Activated naive CD8-positive, alpha-beta T cell treated with anti-CD3 and anti-CD28 coated beads, Interleukin-2, amount 50 U/mL, for 24 hours (primary cell): ENCODE measurements around the gene GALNT7.
A peak's percentile ranks its signal among the peaks of the same experiment; 100 is the strongest.

Experiments
- ATAC-seq: fragments of 150-1000 bp; cut with Tn5 transposase; one replicate; pipeline ENCODE4 v1.10.0; 2021
- DNase-seq: peaks from one replicate; pipeline ENCODE4 v3.0.0; 2021
- H3K27ac Mint-ChIP-seq: one replicate; pipeline ENCODE4 v1.8.0; 2021; ENCODE audit warnings: mild to moderate bottlenecking, mixed read lengths
- H3K27me3 Mint-ChIP-seq: one replicate; pipeline ENCODE4 v1.8.0; 2021; ENCODE audit warnings: mixed read lengths
- H3K36me3 Mint-ChIP-seq: one replicate; pipeline ENCODE4 v1.8.0; 2021; ENCODE audit warnings: low read depth, mixed read lengths
- H3K4me1 Mint-ChIP-seq: one replicate; pipeline ENCODE4 v1.8.0; 2021; ENCODE audit warnings: mixed read lengths
- H3K4me3 Mint-ChIP-seq: one replicate; pipeline ENCODE4 v1.8.0; 2021; ENCODE audit warnings: mild to moderate bottlenecking, moderate library complexity, mixed read lengths
- H3K9me3 Mint-ChIP-seq: one replicate; pipeline ENCODE4 v1.8.0; 2021; ENCODE audit warnings: mixed read lengths

GALNT7 gene

DNA sequence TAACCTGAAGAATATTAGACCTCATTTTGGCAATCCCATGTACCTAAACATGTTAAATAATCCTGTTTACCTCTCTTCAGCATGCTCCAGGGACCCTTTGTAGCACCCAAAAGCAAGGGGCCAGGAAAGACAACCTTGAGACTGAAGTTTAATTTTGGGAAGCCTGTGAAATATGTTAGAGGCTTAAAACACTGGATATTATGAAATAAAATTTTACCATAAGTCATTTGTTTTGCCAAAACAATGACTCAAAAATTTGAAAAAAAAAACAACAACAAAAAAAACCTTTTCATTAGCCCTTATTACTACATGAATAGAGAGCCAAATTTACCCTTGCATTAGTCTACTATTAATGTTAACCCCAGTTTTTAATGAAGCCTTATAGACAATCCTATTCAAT, 115.9 kb downstream of the GALNT7 start:
- no peak overlapping the region for H3K27ac Mint-ChIP-seq
- peaks cover 18% of the 10 kb centered on the region for H3K4me1 Mint-ChIP-seq
- H3K27me3 Mint-ChIP-seq, result no peaks in the 10 kb centered on the region
- ATAC-seq (no peak), DNase-seq (no peak)
- H3K36me3 Mint-ChIP-seq, result peaks cover 23% of the 10 kb centered on the region
- H3K9me3 Mint-ChIP-seq, result peaks cover 9% of the 10 kb centered on the region
- H3K4me3 Mint-ChIP-seq, result no peak overlapping the region

DNA sequence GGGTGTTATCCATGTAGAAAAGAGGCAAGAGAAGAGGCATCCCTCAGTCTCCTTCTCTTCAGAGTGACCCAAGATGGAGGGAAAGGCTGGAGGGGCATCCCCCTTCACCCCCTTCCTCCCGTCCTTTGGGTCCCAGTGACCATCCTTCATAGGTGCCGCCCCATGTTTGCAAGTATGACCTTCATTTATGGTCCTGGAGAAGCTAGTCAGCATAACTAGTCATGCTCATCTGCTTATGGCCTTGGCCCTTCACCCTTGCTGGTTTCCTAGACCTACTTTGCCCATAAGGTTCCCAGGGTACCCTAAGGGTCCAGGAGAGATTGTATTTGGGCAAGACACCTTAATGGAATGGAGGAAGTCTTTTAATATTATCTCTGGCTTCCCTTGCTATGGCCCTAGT, 118.9 kb downstream of the GALNT7 start:
- Mint-ChIP-seq H3K27ac (no peak overlapping the region), H3K4me3 (no peak overlapping the region)

DNA sequence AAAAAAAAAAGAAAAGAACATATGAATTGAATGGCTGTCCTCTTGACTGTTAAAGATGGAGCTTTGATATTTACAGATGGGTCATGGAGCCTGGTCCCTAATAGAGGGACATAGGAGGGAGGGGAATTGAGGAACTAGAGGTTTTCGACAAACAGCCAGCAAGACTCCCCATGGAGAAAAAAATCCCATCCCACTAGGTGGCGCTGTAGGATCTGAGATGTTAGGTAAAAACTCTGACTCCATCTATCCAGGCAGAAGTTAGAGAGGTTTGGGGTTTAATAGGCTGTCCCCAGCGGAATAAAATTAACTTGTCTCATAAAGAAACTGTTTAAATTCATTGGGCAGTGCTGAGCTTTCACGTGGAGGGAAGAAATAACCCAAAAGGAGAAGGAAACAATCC, 119.7 kb downstream of the GALNT7 start:
- peak overlapping the region; percentile 55 for H3K27ac Mint-ChIP-seq
- H3K36me3 Mint-ChIP-seq, result peaks cover 20% of the 10 kb centered on the region
- DNase-seq, result peak; percentile 77
- H3K4me1 Mint-ChIP-seq, result peaks cover 11% of the 10 kb centered on the region
- peak overlapping the region; percentile 35 for H3K4me3 Mint-ChIP-seq
- H3K27me3 Mint-ChIP-seq, result no peaks in the 10 kb centered on the region
- ATAC-seq, result peak; percentile 54
- peaks cover 9% of the 10 kb centered on the region for H3K9me3 Mint-ChIP-seq

More for the DNA sequence above, 118.9 kb downstream of the GALNT7 start:
- Mint-ChIP-seq H3K4me1 (peaks cover 11% of the 10 kb centered on the region), H3K27me3 (no peaks in the 10 kb centered on the region), H3K36me3 (peaks cover 20% of the 10 kb centered on the region), H3K9me3 (peaks cover 9% of the 10 kb centered on the region)
- no peak for ATAC-seq
- no peak for DNase-seq

DNA sequence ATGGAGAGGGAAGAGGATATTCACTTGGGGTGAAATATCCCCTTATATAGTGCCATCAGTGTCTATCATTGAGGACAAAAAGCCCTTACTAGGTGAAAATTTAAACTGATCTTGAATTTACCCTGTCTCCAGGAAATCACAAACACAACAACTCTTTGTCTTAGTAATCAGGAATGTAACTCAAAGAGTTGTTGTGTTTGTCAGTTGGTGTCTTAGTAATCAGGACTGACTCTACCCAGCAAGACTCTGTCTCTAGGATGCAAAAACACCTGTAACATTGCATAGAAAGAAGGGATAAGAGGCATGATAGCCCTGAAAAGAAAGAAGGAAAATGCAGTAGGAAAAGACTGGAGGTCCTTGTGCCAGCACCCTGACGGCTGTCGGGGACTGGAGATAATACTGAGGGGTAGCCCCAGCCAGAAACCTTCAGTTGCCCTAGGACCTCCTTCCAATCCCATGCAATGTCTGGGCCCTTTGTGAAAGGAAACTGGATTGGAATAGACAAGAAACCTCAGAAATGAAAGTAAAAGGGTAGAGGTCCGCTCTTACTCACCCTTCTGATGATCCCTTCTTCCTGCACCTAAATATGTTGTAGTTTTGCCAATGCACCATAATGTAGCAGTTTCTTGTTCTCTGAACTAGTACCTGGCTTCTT, 120.2 kb downstream of the GALNT7 start:
- Mint-ChIP-seq H3K4me3 (peak overlapping the region; percentile 33), H3K27me3 (no peaks in the 10 kb centered on the region), H3K9me3 (peaks cover 9% of the 10 kb centered on the region), H3K27ac (peak overlapping the region; percentile 55), H3K4me1 (peaks cover 11% of the 10 kb centered on the region), H3K36me3 (peaks cover 20% of the 10 kb centered on the region)
- ATAC-seq (peak; percentile 43), DNase-seq (no peak)

DNA sequence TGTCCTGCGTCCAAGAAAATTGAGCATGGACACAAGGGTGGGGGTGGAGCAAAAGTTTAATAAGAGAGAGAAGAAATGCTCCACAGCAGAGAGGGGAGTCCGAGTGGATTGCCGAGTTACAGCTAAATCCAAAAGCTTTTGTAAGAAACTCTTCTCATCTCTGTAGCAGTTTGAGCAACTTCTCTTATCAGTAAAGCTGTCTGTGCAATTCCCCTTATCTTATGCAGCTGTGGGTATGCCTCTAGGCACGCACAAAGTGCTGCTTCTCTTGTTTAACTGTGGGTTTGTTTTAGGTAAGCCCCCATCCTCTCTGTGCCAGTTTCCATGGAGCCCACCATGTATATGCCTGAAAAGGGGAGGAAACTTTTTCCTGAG, 120.7 kb downstream of the GALNT7 start:
- Mint-ChIP-seq H3K36me3 (peaks cover 18% of the 10 kb centered on the region), H3K9me3 (peaks cover 9% of the 10 kb centered on the region), H3K4me3 (peak overlapping the region; percentile 33), H3K27me3 (no peaks in the 10 kb centered on the region), H3K4me1 (peaks cover 11% of the 10 kb centered on the region), H3K27ac (no peak overlapping the region)
- DNase-seq, result no peak
- no peak for ATAC-seq

DNA sequence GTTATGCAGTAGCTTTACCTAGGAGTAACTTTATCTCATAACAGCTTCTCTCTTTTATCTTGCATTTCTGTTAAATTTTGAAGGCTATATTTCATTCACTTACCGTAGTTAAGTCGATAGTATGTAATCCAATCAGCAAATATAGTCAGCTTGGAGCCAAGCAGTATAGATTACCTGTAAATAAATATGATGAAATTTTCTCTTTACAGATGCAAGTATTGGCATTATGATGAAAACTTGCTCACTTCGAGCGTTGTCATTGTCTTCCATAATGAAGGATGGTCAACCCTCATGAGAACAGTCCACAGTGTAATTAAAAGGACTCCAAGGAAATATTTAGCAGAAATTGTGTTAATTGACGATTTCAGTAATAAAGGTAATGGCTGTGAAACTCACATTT, 123.3 kb downstream of the GALNT7 start:
- Mint-ChIP-seq H3K27ac (no peak overlapping the region), H3K9me3 (no peaks in the 10 kb centered on the region), H3K36me3 (peaks cover 3% of the 10 kb centered on the region), H3K27me3 (no peaks in the 10 kb centered on the region), H3K4me3 (no peak overlapping the region), H3K4me1 (peaks cover 11% of the 10 kb centered on the region)
- no peak for DNase-seq
- no peak for ATAC-seq

DNA sequence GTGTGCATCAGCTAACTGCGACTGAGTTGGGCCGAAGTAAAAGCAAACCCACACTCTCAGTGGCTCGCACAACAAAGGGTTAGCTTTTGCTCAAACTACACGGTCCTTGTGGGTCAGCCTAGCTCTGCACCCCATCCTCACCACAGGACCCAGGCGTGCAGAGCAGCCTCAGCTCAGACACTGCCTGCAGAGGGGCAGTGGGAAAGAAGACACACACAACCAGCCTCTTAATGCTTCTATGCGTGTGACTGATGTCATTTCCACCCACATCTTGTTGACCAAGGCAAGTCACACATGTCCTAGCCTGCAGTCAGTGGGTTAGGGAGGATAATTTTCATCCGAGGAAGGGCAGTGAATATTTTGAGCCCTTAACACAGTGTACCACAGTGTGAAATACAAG, 125.1 kb downstream of the GALNT7 start:
- Mint-ChIP-seq H3K4me3 (no peak overlapping the region), H3K36me3 (peaks cover 3% of the 10 kb centered on the region), H3K27me3 (no peaks in the 10 kb centered on the region), H3K4me1 (peaks cover 6% of the 10 kb centered on the region), H3K27ac (no peak overlapping the region), H3K9me3 (no peaks in the 10 kb centered on the region)
- no peak for ATAC-seq
- DNase-seq, result no peak

DNA sequence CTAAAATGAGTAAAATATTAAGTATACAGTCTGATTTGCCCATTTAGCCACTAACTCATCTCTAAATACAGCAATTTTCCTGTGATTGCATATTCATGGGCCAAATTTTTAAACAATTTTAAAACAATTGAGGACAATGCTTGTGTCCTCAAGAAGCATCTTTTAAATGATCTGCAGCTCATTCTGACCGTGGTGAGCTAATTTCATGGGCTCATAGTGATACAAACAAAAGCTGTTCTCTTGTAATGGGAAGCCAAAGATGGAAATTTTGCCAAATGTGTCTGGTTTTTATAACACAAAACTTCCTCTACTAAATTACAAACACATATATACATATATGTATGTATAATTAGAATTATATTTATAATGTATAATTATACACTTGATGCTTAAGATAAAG, 125.8 kb downstream of the GALNT7 start:
- no peak overlapping the region for H3K27ac Mint-ChIP-seq
- no peak for DNase-seq
- no peak for ATAC-seq
- peaks cover 3% of the 10 kb centered on the region for H3K36me3 Mint-ChIP-seq
- no peaks in the 10 kb centered on the region for H3K4me1 Mint-ChIP-seq
- H3K4me3 Mint-ChIP-seq, result no peak overlapping the region
- no peaks in the 10 kb centered on the region for H3K9me3 Mint-ChIP-seq
- H3K27me3 Mint-ChIP-seq, result no peaks in the 10 kb centered on the region

DNA sequence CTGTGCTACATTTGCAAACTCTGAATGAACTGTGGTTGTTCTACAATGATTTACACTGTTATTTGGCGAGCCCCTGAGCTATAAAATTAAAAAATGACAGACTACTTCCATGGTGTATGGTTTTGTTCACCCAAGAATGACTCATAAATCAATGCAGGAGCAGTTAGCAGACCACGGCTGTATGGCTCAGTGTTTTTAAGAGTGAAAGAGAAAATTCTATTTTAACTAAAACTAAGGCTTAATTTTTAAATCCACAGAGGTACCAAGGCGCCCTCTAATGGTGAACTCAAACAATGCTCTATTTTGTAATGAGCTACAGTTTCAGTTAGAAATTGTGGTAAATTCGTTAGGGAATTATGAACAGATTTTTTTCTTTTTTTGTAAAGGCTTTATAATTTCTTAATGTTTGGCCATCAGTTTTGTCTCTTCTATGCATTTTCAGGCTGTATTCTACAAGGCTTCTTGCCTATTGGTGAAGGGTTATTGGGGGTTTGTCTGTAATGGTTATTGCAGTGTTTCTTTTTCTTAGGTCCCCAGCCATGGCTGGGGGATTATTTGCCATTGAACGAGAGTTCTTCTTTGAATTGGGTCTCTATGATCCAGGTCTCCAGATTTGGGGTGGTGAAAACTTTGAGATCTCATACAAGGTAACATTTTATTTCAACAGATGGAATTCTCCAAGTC, 133.0 kb downstream of the GALNT7 start:
- DNase-seq, result no peak
- peak; percentile 76 for ATAC-seq
- no peak overlapping the region for H3K4me3 Mint-ChIP-seq

DNA sequence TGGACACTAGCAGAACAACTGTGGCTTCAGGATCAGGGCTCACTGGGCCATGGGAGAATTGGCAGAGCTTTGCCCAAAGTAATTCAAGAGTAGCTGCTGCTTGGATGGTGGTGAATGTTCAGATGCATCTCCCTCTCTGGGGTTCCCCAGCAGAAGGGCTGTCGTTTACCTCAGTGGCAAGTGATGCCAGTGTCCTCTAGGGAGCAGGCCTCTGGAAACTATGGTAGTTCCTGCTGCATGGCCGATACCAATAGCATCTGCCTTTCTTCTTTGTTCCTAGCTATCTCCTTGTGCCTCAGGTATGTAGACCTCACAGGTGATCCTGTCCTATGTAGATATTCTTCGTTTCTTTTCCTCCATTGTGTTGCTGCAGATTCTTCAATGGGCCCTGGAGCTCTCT, 139.2 kb downstream of the GALNT7 start:
- Mint-ChIP-seq H3K4me3 (no peak overlapping the region), H3K36me3 (peaks cover 4% of the 10 kb centered on the region), H3K4me1 (no peaks in the 10 kb centered on the region), H3K27ac (no peak overlapping the region), H3K9me3 (no peaks in the 10 kb centered on the region), H3K27me3 (no peaks in the 10 kb centered on the region)
- DNase-seq (no peak), ATAC-seq (no peak)

More for the DNA sequence above, 133.0 kb downstream of the GALNT7 start:
- no peak overlapping the region for H3K27ac Mint-ChIP-seq
- no peaks in the 10 kb centered on the region for H3K27me3 Mint-ChIP-seq
- peaks cover 4% of the 10 kb centered on the region for H3K4me1 Mint-ChIP-seq
- no peaks in the 10 kb centered on the region for H3K9me3 Mint-ChIP-seq
- H3K36me3 Mint-ChIP-seq, result peaks cover 6% of the 10 kb centered on the region

DNA sequence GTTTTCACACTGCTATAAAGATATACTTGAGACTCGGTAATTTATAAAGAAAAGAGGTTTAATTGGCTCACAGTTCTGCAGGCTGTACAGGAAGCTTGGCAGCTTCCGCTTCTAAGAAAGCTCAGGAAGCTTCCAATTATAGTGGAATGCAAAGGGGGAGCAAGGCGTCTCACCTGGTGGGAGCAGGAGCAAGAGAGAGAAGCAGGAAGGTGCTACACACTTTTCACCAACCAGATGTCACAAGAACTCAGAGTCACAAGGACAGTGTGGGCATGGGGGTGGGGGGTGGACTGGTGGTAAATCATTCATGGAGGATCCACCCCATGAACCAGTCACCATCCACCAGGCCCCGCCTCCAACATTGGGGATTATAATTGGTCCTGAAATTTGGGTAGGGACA, 142.8 kb downstream of the GALNT7 start:
- DNase-seq (no peak), ATAC-seq (no peak)
- Mint-ChIP-seq H3K27ac (no peak overlapping the region), H3K9me3 (no peaks in the 10 kb centered on the region), H3K36me3 (no peaks in the 10 kb centered on the region), H3K4me1 (no peaks in the 10 kb centered on the region), H3K4me3 (no peak overlapping the region), H3K27me3 (no peaks in the 10 kb centered on the region)

DNA sequence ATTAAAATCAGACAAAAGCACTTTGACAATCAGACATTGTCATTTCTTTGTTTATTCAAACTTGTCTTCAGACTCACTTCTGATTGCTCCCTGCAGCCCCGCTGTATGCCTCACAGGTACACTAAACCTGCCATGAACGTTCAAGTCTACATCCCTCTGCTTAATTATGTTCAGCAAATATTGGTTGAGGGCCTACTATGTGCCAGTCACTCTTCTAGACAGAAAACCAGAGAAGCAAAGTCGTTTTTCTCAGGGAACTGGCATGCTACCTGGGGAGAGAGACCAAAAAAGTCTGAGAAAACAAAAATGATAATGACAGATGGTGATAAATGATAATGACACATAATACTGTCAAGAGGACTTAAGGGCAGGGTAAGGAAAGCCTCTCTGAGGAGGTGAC, 146.1 kb downstream of the GALNT7 start:
- Mint-ChIP-seq H3K27ac (no peak overlapping the region), H3K27me3 (no peaks in the 10 kb centered on the region), H3K4me3 (no peak overlapping the region), H3K9me3 (no peaks in the 10 kb centered on the region), H3K4me1 (peaks cover 8% of the 10 kb centered on the region), H3K36me3 (peaks cover 2% of the 10 kb centered on the region)
- DNase-seq (no peak), ATAC-seq (no peak)

DNA sequence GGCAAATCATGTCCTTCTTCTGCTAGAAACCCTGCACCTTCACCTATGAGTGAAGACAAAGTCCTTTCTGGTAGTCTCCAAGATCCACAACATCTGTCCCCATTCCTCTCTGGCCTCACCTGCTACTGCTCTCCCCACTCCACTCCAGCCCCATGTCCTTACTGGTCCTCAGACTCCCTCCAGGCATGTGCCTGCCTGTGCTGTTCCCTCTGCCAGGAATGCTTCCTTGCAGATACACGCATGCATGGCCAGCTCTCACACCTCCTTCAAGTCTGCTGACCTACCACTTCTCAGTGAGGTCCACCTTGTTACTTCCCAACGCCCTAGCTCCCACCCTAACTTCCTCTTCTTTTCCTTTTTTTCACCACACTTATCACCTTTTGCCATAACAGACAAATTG, 147.4 kb downstream of the GALNT7 start:
- Mint-ChIP-seq H3K4me1 (peaks cover 8% of the 10 kb centered on the region), H3K27me3 (no peaks in the 10 kb centered on the region), H3K9me3 (no peaks in the 10 kb centered on the region), H3K27ac (no peak overlapping the region), H3K36me3 (peaks cover 3% of the 10 kb centered on the region), H3K4me3 (no peak overlapping the region)
- ATAC-seq, result no peak
- DNase-seq, result no peak

DNA sequence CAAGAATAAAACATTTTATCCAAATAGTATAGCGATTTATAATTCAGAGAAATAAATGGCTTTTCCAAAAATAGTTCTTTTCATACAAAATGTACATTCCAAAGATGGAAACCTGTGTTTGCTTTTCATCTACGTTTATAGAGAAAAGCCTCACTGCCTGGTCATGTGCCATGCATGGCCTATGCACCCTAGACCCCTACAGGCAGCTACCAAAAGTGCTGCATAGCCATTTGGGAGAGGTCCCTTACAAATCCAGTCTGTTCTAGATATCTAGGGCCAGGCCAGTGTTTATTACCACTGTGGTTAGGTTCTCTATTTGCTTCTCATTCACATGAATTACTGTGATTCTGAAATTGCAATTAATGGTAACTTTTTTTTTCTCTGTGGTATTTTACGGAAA, 148.4 kb downstream of the GALNT7 start:
- H3K36me3 Mint-ChIP-seq, result peaks cover 6% of the 10 kb centered on the region
- no peak overlapping the region for H3K4me3 Mint-ChIP-seq
- no peak for DNase-seq
- peaks cover 8% of the 10 kb centered on the region for H3K4me1 Mint-ChIP-seq
- peak; percentile 65 for ATAC-seq
- H3K27ac Mint-ChIP-seq, result no peak overlapping the region
- H3K27me3 Mint-ChIP-seq, result no peaks in the 10 kb centered on the region
- H3K9me3 Mint-ChIP-seq, result no peaks in the 10 kb centered on the region

DNA sequence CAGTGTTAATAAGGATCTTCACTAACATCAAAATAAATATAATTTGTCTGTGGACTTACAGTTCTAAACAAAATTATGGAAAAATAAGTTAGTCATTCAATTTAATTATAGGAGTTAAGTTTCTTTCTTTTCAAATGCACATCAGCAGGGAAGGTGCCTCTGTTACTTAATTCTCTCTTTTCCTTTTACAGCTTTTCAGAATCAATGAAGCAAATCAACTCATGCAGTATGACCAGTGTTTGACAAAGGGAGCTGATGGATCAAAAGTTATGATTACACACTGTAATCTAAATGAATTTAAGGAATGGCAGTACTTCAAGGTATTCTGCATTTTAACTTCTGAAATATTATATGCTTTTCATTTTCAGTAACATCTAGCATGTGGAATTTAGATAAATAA, 149.6 kb downstream of the GALNT7 start:
- Mint-ChIP-seq H3K27me3 (no peaks in the 10 kb centered on the region), H3K4me3 (no peak overlapping the region), H3K36me3 (peaks cover 9% of the 10 kb centered on the region), H3K9me3 (no peaks in the 10 kb centered on the region), H3K4me1 (peaks cover 8% of the 10 kb centered on the region), H3K27ac (no peak overlapping the region)
- ATAC-seq, result no peak
- no peak for DNase-seq
